H9 (cell line): ENCODE data around the gene RPL26. TPM values are rescaled to one million over a fixed set of nuclear protein-coding genes. Genes with fewer than 3 reads are reported as not detected.
"Not testable (repeated sequence)": the region's sequence is repeated elsewhere in the genome, so short reads cannot be mapped to it uniquely, and the experiment has no call there.

Experiments
- DNase-seq: peaks from one replicate; pipeline ENCODE4 v3.0.0-alpha.2; 2017
- H2AFZ ChIP-seq: one replicate; pipeline ENCODE4 v1.6.1; 2013; ENCODE audit warnings: mild to moderate bottlenecking, low read length, control low read depth, moderate library complexity
- H2AK5ac ChIP-seq: 2 replicates; pipeline ENCODE4 v1.6.1; 2013; ENCODE audit warnings: low read length, control low read depth, mixed read lengths; ENCODE audit not compliant: insufficient read length
- H2BK120ac ChIP-seq: one replicate; pipeline ENCODE4 v1.6.1; 2013; ENCODE audit warnings: low read depth, mild to moderate bottlenecking, low read length, control low read depth, inconsistent platforms; ENCODE audit not compliant: poor library complexity, severe bottlenecking
- H2BK12ac ChIP-seq: 2 replicates; pipeline ENCODE4 v1.6.1; 2013; ENCODE audit warnings: low read length, control low read depth, mixed read lengths, low read depth; ENCODE audit not compliant: insufficient read length
- H2BK15ac ChIP-seq: 2 replicates; pipeline ENCODE4 v1.6.1; 2013; ENCODE audit warnings: low read depth, low read length, control low read depth
- H2BK20ac ChIP-seq: one replicate; pipeline ENCODE4 v1.6.1; 2013; ENCODE audit warnings: low read depth, mild to moderate bottlenecking, low read length, control low read depth, inconsistent platforms; ENCODE audit not compliant: poor library complexity, severe bottlenecking
- H2BK5ac ChIP-seq: 2 replicates; pipeline ENCODE4 v1.6.1; 2013; ENCODE audit warnings: low read length, control low read depth, mixed read lengths; ENCODE audit not compliant: insufficient read length
- H3K14ac ChIP-seq: 2 replicates; pipeline ENCODE4 v1.6.1; 2013; ENCODE audit warnings: low read length, control low read depth; ENCODE audit not compliant: insufficient read depth
- H3K18ac ChIP-seq: 2 replicates; pipeline ENCODE4 v1.6.1; 2013; ENCODE audit warnings: low read depth, mild to moderate bottlenecking, mixed read lengths, low read length, control low read depth; ENCODE audit not compliant: insufficient read length
- H3K23ac ChIP-seq: 2 replicates; pipeline ENCODE4 v1.6.1; 2013; ENCODE audit warnings: low read length, control low read depth, mixed read lengths, low read depth; ENCODE audit not compliant: insufficient read length
- H3K23me2 ChIP-seq: 2 replicates; pipeline ENCODE4 v1.6.1; 2013; ENCODE audit warnings: low read depth, mild to moderate bottlenecking, mixed read lengths, low read length, control low read depth; ENCODE audit not compliant: insufficient read length, poor library complexity, severe bottlenecking
- H3K27ac ChIP-seq: 2 replicates; pipeline ENCODE4 v1.5.1; 2013; ENCODE audit warnings: low read length, control low read depth, mixed read lengths, low read depth; ENCODE audit not compliant: insufficient read length
- H3K27me3 ChIP-seq: 2 replicates; pipeline ENCODE4 v1.6.1; 2013; ENCODE audit warnings: low read length, control low read depth, inconsistent platforms; ENCODE audit not compliant: insufficient read depth
- H3K4ac ChIP-seq: 2 replicates; pipeline ENCODE4 v1.6.1; 2013; ENCODE audit warnings: low read depth, mild to moderate bottlenecking, control low read depth, inconsistent platforms, low read length, moderate library complexity
- H3K4me1 ChIP-seq: 2 replicates; pipeline ENCODE4 v1.6.1; 2013; ENCODE audit warnings: low read length, control low read depth, inconsistent platforms; ENCODE audit not compliant: insufficient read depth
- H3K4me2 ChIP-seq: 2 replicates; pipeline ENCODE4 v1.6.1; 2013; ENCODE audit warnings: low read length, control low read depth, mixed read lengths; ENCODE audit not compliant: insufficient read length, insufficient read depth
- H3K56ac ChIP-seq: 2 replicates; pipeline ENCODE4 v1.6.1; 2013; ENCODE audit warnings: low read depth, mild to moderate bottlenecking, mixed read lengths, low read length, control low read depth; ENCODE audit not compliant: insufficient read length
- H3K79me1 ChIP-seq: 2 replicates; pipeline ENCODE4 v1.6.1; 2013; ENCODE audit warnings: low read depth, mild to moderate bottlenecking, moderate library complexity, low read length, control low read depth, inconsistent platforms; ENCODE audit not compliant: insufficient read depth, poor library complexity, severe bottlenecking
- H3K79me2 ChIP-seq: 2 replicates; pipeline ENCODE4 v1.6.1; 2013; ENCODE audit warnings: low read length, control low read depth, inconsistent platforms; ENCODE audit not compliant: insufficient read depth
- H3K9ac ChIP-seq: 2 replicates; pipeline ENCODE4 v1.6.1; 2013; ENCODE audit warnings: low read length, control low read depth, mixed read lengths; ENCODE audit not compliant: insufficient read length; ENCODE audit errors: extremely low read depth
- H3K9me3 ChIP-seq: one replicate; pipeline ENCODE4 v1.6.1; 2013; ENCODE audit warnings: low read depth, low read length, inconsistent platforms; ENCODE audit not compliant: control insufficient read depth
- H3T11ph ChIP-seq: one replicate; pipeline ENCODE4 v1.6.1; 2013; ENCODE audit warnings: mild to moderate bottlenecking, low read length, control low read depth, inconsistent platforms
- H4K20me1 ChIP-seq: one replicate; pipeline ENCODE4 v1.6.1; 2013; ENCODE audit not compliant: control insufficient read depth, insufficient read length, insufficient read depth
- H4K5ac ChIP-seq: 2 replicates; pipeline ENCODE4 v1.6.1; 2013; ENCODE audit warnings: low read depth, mild to moderate bottlenecking, mixed read lengths, low read length, control low read depth; ENCODE audit not compliant: insufficient read length
- H4K8ac ChIP-seq: replicated peaks from 2 replicates; pipeline ENCODE4 v1.6.1; 2013; ENCODE audit warnings: low read length, control low read depth, mixed read lengths, low read depth; ENCODE audit not compliant: insufficient read length
- H4K91ac ChIP-seq: 2 replicates; pipeline ENCODE4 v1.6.1; 2013; ENCODE audit warnings: low read depth, mild to moderate bottlenecking, moderate library complexity, mixed read lengths, low read length, control low read depth; ENCODE audit not compliant: insufficient read length
- H3K27ac Mint-ChIP-seq, 3 experiments: 2 replicates in 2 of 3; 3 replicates in 1 of 3; pipeline ENCODE4 v1.8.0; 2020 to 2021; ENCODE audit warnings: mixed read lengths in 3 of 3, mild to moderate bottlenecking in 1 of 3, moderate library complexity in 1 of 3
- H3K27me3 Mint-ChIP-seq: 2 replicates; pipeline ENCODE4 v1.8.0; 2021; ENCODE audit warnings: low read depth, mild to moderate bottlenecking, moderate library complexity, mixed read lengths
- H3K36me3 Mint-ChIP-seq, 3 experiments: 2 replicates in 2 of 3; 3 replicates in 1 of 3; pipeline ENCODE4 v1.8.0; 2020 to 2021; ENCODE audit warnings: low read depth in 3 of 3, mixed read lengths in 3 of 3; ENCODE audit not compliant: insufficient read depth in 1 of 3
- H3K4me1 Mint-ChIP-seq, 2 experiments: 2 replicates each; pipeline ENCODE4 v1.8.0; 2020; ENCODE audit warnings: mixed read lengths in 2 of 2
- H3K4me3 Mint-ChIP-seq, 2 experiments: 2 replicates in 1 of 2; 3 replicates in 1 of 2; pipeline ENCODE4 v1.8.0; 2020 to 2021; ENCODE audit warnings: mild to moderate bottlenecking in 2 of 2, mixed read lengths in 2 of 2, moderate library complexity in 1 of 2
- H3K9me3 Mint-ChIP-seq, 2 experiments: 2 replicates in 1 of 2; 3 replicates in 1 of 2; pipeline ENCODE4 v1.8.0; 2020; ENCODE audit warnings: mild to moderate bottlenecking in 2 of 2, mixed read lengths in 2 of 2, moderate library complexity in 1 of 2
- CTCF ChIP-seq: fragments of 200-600 bp; sonication (generic); conservative IDR thresholded peaks from 3 replicates; pipeline ENCODE4 v1.8.0; 2021; ENCODE audit warnings: antibody characterized with exemption, mild to moderate bottlenecking
- WGBS: extraction: QIAGEN DNeasy Blood & Tissue Kit; methylation state at CpG from one replicate; pipeline ENCODE4 v1.1.7; 2013; ENCODE audit warnings: missing lambda C conversion rate, low lambda C conversion rate, mixed read lengths; ENCODE audit not compliant: insufficient read length; ENCODE audit errors: extremely low coverage; 5-methylcytosine and 5-hydroxymethylcytosine counted together
- total RNA-seq: library from RNA; stranded (reverse); gene quantifications from 2 replicates; pipeline ENCODE4 v1.2.1, GENCODE V29; 2021

RPL26 gene
- total RNA-seq, 1 experiment from 2014 or later: 2,434 TPM

- Mint-ChIP-seq H3K36me3 (peaks cover 30 to 69% (median 64%) of the 10 kb centered on the region in 3 experiments), H3K27ac (peak overlapping the region; percentile 17 to 69 (median 56); a peak in 6 of 7 replicates), H3K9me3 (peaks cover 0 to 1% of the 10 kb centered on the region in 2 experiments; a peak in 1 of 5 replicates), H3K4me3 (peak overlapping the region; percentile 87 to 89), H3K4me1 (peaks cover 35% of the 10 kb centered on the region in 2 experiments), H3K27me3 (no peaks in the 10 kb centered on the region)
- Histone ChIP-seq H2AFZ (no peak overlapping the region), H3K9me3 (no peaks in the 10 kb centered on the region), H3T11ph (no peak overlapping the region), H3K79me1 (no peaks in the 10 kb centered on the region), H2AK5ac (no peak overlapping the region), H3K79me2 (peaks cover 2% of the 10 kb centered on the region; the same call in 1 of the 2 replicates), H3K23ac (no peak overlapping the region), H2BK20ac (no peak overlapping the region), H3K9ac (peak overlapping the region; percentile 85), H4K5ac (peak overlapping the region; percentile 31), H3K14ac (peak overlapping the region; percentile 87; the same call in 1 of the 2 replicates), H3K27ac (peak overlapping the region; percentile 24), H4K8ac (no peak overlapping the region), H2BK15ac (no peak overlapping the region), H3K18ac (no peak overlapping the region), H2BK5ac (no peak overlapping the region), H3K4me1 (peaks cover 3% of the 10 kb centered on the region), H3K56ac (peak overlapping the region; percentile 2), H3K27me3 (no peaks in the 10 kb centered on the region), H4K20me1 (no peaks in the 10 kb centered on the region), H4K91ac (no peak overlapping the region), H2BK120ac (no peak overlapping the region), H3K4me2 (peak overlapping the region; percentile 87), H3K4ac (no peak overlapping the region), H3K23me2 (peaks cover 8% of the 10 kb centered on the region), H2BK12ac (no peak overlapping the region)
- no CpG with 5 or more reads among the region's 18 CpGs for WGBS
- no peak for DNase-seq
- TF ChIP-seq CTCF: no peak
Observed at GRCh38 chr17:8375738-8376259, 7.2 kb downstream of the RPL26 start.

GRCh38 chr17:8373856-8374255 is 9.1 kb downstream of the RPL26 start:
- not testable (repeated sequence) for H3K79me1 ChIP-seq, H2BK15ac ChIP-seq, H3K27me3 ChIP-seq, H3K14ac ChIP-seq, H3T11ph ChIP-seq, H2BK120ac ChIP-seq, H3K18ac ChIP-seq, H3K27me3 Mint-ChIP-seq, H3K4ac ChIP-seq, DNase-seq, H2AFZ ChIP-seq, H4K8ac ChIP-seq, H3K4me1 ChIP-seq, H3K9ac ChIP-seq, H3K9me3 ChIP-seq, H2BK12ac ChIP-seq, H3K23me2 ChIP-seq, H4K5ac ChIP-seq, H3K9me3 Mint-ChIP-seq, H3K27ac ChIP-seq, H3K23ac ChIP-seq, H3K27ac Mint-ChIP-seq, H3K56ac ChIP-seq, H4K20me1 ChIP-seq, H3K79me2 ChIP-seq, H2BK20ac ChIP-seq, H3K4me3 Mint-ChIP-seq, H2BK5ac ChIP-seq, H4K91ac ChIP-seq, H3K4me2 ChIP-seq, H2AK5ac ChIP-seq
- Mint-ChIP-seq H3K4me1 (peaks cover 22 to 23% of the 10 kb centered on the region in 2 experiments), H3K36me3 (peaks cover 16 to 65% (median 61%) of the 10 kb centered on the region in 3 experiments)
- WGBS: no CpG with 5 or more reads among the region's 26 CpGs
